Umbilical cord (tissue), 1 donor: ENCODE data around the gene NUP62. TPM values are rescaled to one million over a fixed set of nuclear protein-coding genes. Genes with fewer than 3 reads are reported as not detected.

Experiments used
- total RNA-seq: library from RNA; depleted of rRNA; stranded (reverse); fragments of >200 nt; gene quantifications from one replicate; pipeline ENCODE4 v1.2.3, GENCODE V29; 2014; ENCODE audit warnings: low replicate concordance; ENCODE audit not compliant: insufficient read depth

NUP62 gene
- total RNA-seq, 1 donor from 2014 or later: 15.4 TPM

Other genes with a start within 250 kb of the NUP62 start
- 1.9 TPM for gene ADM5, start 239.9 kb downstream of the NUP62 start, total RNA-seq
- 4.3 TPM for gene CPT1C, start 238.4 kb downstream of the NUP62 start, total RNA-seq
- gene TSKS, start 166.2 kb downstream of the NUP62 start, total RNA-seq: not detected
- 39.2 TPM for gene AP2A1, start 162.5 kb downstream of the NUP62 start, total RNA-seq
- gene FUZ, start 116.2 kb downstream of the NUP62 start, total RNA-seq: 10.8 TPM
- gene MED25, start 111.2 kb downstream of the NUP62 start, total RNA-seq: 16.1 TPM
- 63.6 TPM for gene PTOV1, start 78.3 kb downstream of the NUP62 start, total RNA-seq
- 31.5 TPM for gene PNKP, start 61.9 kb downstream of the NUP62 start, total RNA-seq
- gene AKT1S1, start 52.1 kb downstream of the NUP62 start, total RNA-seq: 9.1 TPM
- 4.1 TPM for gene TBC1D17, start 51.8 kb downstream of the NUP62 start, total RNA-seq
- gene IL4I1, start 32.6 kb downstream of the NUP62 start, total RNA-seq: 1.4 TPM
- gene ATF5, start 299 bp downstream of the NUP62 start, total RNA-seq: 2.6 TPM
- gene SIGLEC11, start 31.7 kb upstream of the NUP62 start, total RNA-seq: 0.72 TPM
- gene VRK3, start 95.9 kb upstream of the NUP62 start, total RNA-seq: 11.1 TPM
- gene ZNF473, start 96.5 kb upstream of the NUP62 start, total RNA-seq: 20.5 TPM
- not detected for gene IZUMO2, start 233.8 kb upstream of the NUP62 start, total RNA-seq